DND-41 (cell line): ENCODE measurements around the gene MVB12B.

Source experiments
- EZH2 ChIP-seq: IDR thresholded peaks from 3 replicates; pipeline ENCODE4 v1.6.1; 2012; ENCODE audit warnings: borderline replicate concordance, low read depth, mild to moderate bottlenecking, moderate library complexity, low read length, inconsistent platforms; ENCODE audit not compliant: severe bottlenecking
- TF ChIP-seq, protein P1 (sequence below): IDR thresholded peaks from 2 replicates; pipeline ENCODE4 v1.5.1; 2012; ENCODE audit warnings: borderline replicate concordance, low read length, moderate library complexity, mild to moderate bottlenecking; ENCODE audit not compliant: poor library complexity, severe bottlenecking; ENCODE audit errors: extremely low read depth

DNA sequence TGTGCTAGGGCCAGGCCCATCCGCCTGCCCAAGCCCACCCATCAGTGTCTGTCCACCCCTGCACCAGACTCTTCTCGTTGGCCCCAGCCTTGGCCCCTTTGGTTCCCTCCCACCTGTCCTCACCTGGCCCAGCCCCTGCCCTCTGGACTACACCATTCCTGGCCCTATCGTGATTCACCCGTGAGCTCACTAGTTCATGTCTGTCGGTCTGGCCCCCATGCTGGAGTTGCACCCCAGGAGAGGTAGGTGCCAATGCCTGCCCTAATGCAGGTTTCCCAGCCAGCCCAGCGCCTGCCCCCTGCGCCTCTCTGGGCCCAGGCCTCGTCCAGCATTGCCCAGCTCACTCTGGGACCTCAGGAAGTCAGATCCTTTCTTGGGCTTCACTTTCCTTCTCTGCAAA, 171.7 kb downstream of the MVB12B start:
- TF ChIP-seq, protein P1, sequence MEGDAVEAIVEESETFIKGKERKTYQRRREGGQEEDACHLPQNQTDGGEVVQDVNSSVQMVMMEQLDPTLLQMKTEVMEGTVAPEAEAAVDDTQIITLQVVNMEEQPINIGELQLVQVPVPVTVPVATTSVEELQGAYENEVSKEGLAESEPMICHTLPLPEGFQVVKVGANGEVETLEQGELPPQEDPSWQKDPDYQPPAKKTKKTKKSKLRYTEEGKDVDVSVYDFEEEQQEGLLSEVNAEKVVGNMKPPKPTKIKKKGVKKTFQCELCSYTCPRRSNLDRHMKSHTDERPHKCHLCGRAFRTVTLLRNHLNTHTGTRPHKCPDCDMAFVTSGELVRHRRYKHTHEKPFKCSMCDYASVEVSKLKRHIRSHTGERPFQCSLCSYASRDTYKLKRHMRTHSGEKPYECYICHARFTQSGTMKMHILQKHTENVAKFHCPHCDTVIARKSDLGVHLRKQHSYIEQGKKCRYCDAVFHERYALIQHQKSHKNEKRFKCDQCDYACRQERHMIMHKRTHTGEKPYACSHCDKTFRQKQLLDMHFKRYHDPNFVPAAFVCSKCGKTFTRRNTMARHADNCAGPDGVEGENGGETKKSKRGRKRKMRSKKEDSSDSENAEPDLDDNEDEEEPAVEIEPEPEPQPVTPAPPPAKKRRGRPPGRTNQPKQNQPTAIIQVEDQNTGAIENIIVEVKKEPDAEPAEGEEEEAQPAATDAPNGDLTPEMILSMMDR = no peak
- TF ChIP-seq EZH2 = no peak
